GM18907 (cell line): ENCODE measurements around the gene TMEM132E.
"Not testable (repeated sequence)": the region's sequence is repeated elsewhere in the genome, so short reads cannot be mapped to it uniquely, and the experiment has no call there.

Experiments
- ATAC-seq: cut with Tn5 transposase; IDR thresholded peaks from one replicate; pipeline ENCODE4 v1.9.1; 2021; ENCODE audit warnings: mild to moderate bottlenecking, moderate library complexity; ENCODE audit not compliant: unreplicated experiment

Gene TMEM132E

GRCh38 chr17:34579017-34579946 is at the start of gene TMEM132E:
TMEM132E (plus strand) TSS chr17:34579582; CDS start chr17:34581077, 1,495 bp downstream.
- no peak for ATAC-seq

- no peak for ATAC-seq
Observed at GRCh38 chr17:34530918-34531317, 48.5 kb upstream of the TMEM132E start.

- no peak for ATAC-seq
Observed at GRCh38 chr17:34532281-34533065, 46.9 kb upstream of the TMEM132E start.

GRCh38 chr17:34533806-34534527 is 45.4 kb upstream of the TMEM132E start:
- no peak for ATAC-seq

GRCh38 chr17:34537445-34537844 is 41.9 kb upstream of the TMEM132E start:
- ATAC-seq: no peak

GRCh38 chr17:34538582-34538981 is 40.8 kb upstream of the TMEM132E start:
- ATAC-seq: not testable (repeated sequence)

GRCh38 chr17:34539881-34540280 is 39.5 kb upstream of the TMEM132E start:
- ATAC-seq: no peak

GRCh38 chr17:34542700-34543336 is 36.6 kb upstream of the TMEM132E start:
- no peak for ATAC-seq

GRCh38 chr17:34547453-34548063 is 31.8 kb upstream of the TMEM132E start:
- ATAC-seq: no peak

- ATAC-seq: no peak
Observed at GRCh38 chr17:34549966-34550365, 29.4 kb upstream of the TMEM132E start.

- no peak for ATAC-seq
Observed at GRCh38 chr17:34553907-34554306, 25.5 kb upstream of the TMEM132E start.

GRCh38 chr17:34556384-34556783 is 23.0 kb upstream of the TMEM132E start:
- ATAC-seq: no peak

GRCh38 chr17:34556931-34557330 is 22.5 kb upstream of the TMEM132E start:
- ATAC-seq: no peak

GRCh38 chr17:34561328-34561727 is 18.1 kb upstream of the TMEM132E start:
- no peak for ATAC-seq

GRCh38 chr17:34562387-34562786 is 17.0 kb upstream of the TMEM132E start:
- no peak for ATAC-seq

- ATAC-seq: no peak
Observed at GRCh38 chr17:34565713-34566112, 13.7 kb upstream of the TMEM132E start.

- no peak for ATAC-seq
Observed at GRCh38 chr17:34566201-34566600, 13.2 kb upstream of the TMEM132E start.

GRCh38 chr17:34566873-34567272 is 12.5 kb upstream of the TMEM132E start:
- no peak for ATAC-seq

- ATAC-seq: no peak
Observed at GRCh38 chr17:34567691-34568465, 11.5 kb upstream of the TMEM132E start.
